HG02938 (cell line): ENCODE measurements around the gene CYP19A1.
A peak's percentile ranks its signal among the peaks of the same experiment; 100 is the strongest.
"Not testable (repeated sequence)": the region's sequence is repeated elsewhere in the genome, so short reads cannot be mapped to it uniquely, and the experiment has no call there.

Experiments
- ATAC-seq: cut with Tn5 transposase; IDR thresholded peaks from one replicate; pipeline ENCODE4 v1.9.1; 2021; ENCODE audit warnings: mild to moderate bottlenecking, moderate library complexity; ENCODE audit not compliant: unreplicated experiment

The CYP19A1 gene

GRCh38 chr15:51265037-51265555 is 73.3 kb downstream of the CYP19A1 start:
- no peak for ATAC-seq

- ATAC-seq: no peak
Observed at GRCh38 chr15:51263726-51264125, 74.7 kb downstream of the CYP19A1 start.

- no peak for ATAC-seq
Observed at GRCh38 chr15:51263116-51263515, 75.3 kb downstream of the CYP19A1 start.

GRCh38 chr15:51262463-51262862 is 75.9 kb downstream of the CYP19A1 start:
- ATAC-seq: no peak

GRCh38 chr15:51261113-51261512 is 77.3 kb downstream of the CYP19A1 start:
- not testable (repeated sequence) for ATAC-seq

GRCh38 chr15:51260202-51260601 is 78.2 kb downstream of the CYP19A1 start:
- no peak for ATAC-seq

GRCh38 chr15:51255533-51255932 is 82.9 kb downstream of the CYP19A1 start:
- ATAC-seq: no peak

GRCh38 chr15:51253366-51253765 is 85.0 kb downstream of the CYP19A1 start:
- ATAC-seq: no peak

GRCh38 chr15:51252671-51253070 is 85.7 kb downstream of the CYP19A1 start:
- ATAC-seq: no peak

GRCh38 chr15:51251556-51251955 is 86.8 kb downstream of the CYP19A1 start:
- ATAC-seq: no peak

- no peak for ATAC-seq
Observed at GRCh38 chr15:51250217-51251011, 88.0 kb downstream of the CYP19A1 start.

- ATAC-seq: no peak
Observed at GRCh38 chr15:51245628-51246027, 92.8 kb downstream of the CYP19A1 start.

GRCh38 chr15:51244423-51244869 is 94.0 kb downstream of the CYP19A1 start:
- ATAC-seq: no peak

- no peak for ATAC-seq
Observed at GRCh38 chr15:51243774-51244173, 94.6 kb downstream of the CYP19A1 start.

- ATAC-seq: no peak
Observed at GRCh38 chr15:51240066-51240465, 98.3 kb downstream of the CYP19A1 start.

- no peak for ATAC-seq
Observed at GRCh38 chr15:51237816-51238215, 100.6 kb downstream of the CYP19A1 start.

- no peak for ATAC-seq
Observed at GRCh38 chr15:51234176-51234927, 104.0 kb downstream of the CYP19A1 start.

- no peak for ATAC-seq
Observed at GRCh38 chr15:51232581-51232980, 105.8 kb downstream of the CYP19A1 start.

- ATAC-seq: no peak
Observed at GRCh38 chr15:51229907-51230330, 108.5 kb downstream of the CYP19A1 start.

GRCh38 chr15:51227940-51228732 is 110.3 kb downstream of the CYP19A1 start:
- ATAC-seq: peak; percentile 93
